H1 (cell line): Measurements from ENCODE around the gene SPC25. TPM values are rescaled to one million over a fixed set of nuclear protein-coding genes. Genes with fewer than 3 reads are reported as not detected.

Experiments used
- CTCF ChIA-PET: fragments of 300-600 bp; sonication (Branson Sonifier 250); formaldehyde crosslinking; loops from one replicate; lab custom pipeline; 2021; ENCODE audit not compliant: partially characterized antibody; lab: Charles Lee
- POLR2A ChIA-PET: fragments of 300-600 bp; sonication (Branson Sonifier 250); formaldehyde crosslinking; loops from one replicate; lab custom pipeline; 2021; ENCODE audit warnings: inconsistent platforms; ENCODE audit not compliant: partially characterized antibody; lab: Charles Lee
- DNase-seq, 2 experiments: peaks; one replicate each; pipeline versions ENCODE4 v3.0.0 to v3.0.0-alpha.2; 2010 to 2022; ENCODE audit warnings: low spot score in 2 of 2, low read depth in 1 of 2, mixed read lengths in 1 of 2
- FAIRE-seq: peaks from 2 replicates; lab custom pipeline; 2011; peaks lifted over from hg19 to GRCh38; lab: Jason Lieb, UNC
- H2AFZ ChIP-seq: 2 replicates; pipeline ENCODE4 v1.8.1; 2012; ENCODE audit warnings: low read length, inconsistent platforms
- H2AK5ac ChIP-seq: 2 replicates; pipeline ENCODE4 v1.6.1; 2013; ENCODE audit warnings: low read depth, low read length
- H2BK120ac ChIP-seq: replicated peaks from 2 replicates; pipeline ENCODE3; 2013; ENCODE audit warnings: low read depth, low read length, inconsistent platforms
- H2BK12ac ChIP-seq: 2 replicates; pipeline ENCODE4 v1.6.1; 2013; ENCODE audit warnings: low read depth, low read length
- H2BK15ac ChIP-seq: 2 replicates; pipeline ENCODE4 v1.6.1; 2013; ENCODE audit warnings: low read length
- H2BK20ac ChIP-seq: 2 replicates; pipeline ENCODE4 v1.6.1; 2013; ENCODE audit warnings: low read length
- H2BK5ac ChIP-seq: 2 replicates; pipeline ENCODE4 v1.6.1; 2013; ENCODE audit warnings: low read depth, low read length
- H3K14ac ChIP-seq: 2 replicates; pipeline ENCODE4 v1.6.1; 2013; ENCODE audit warnings: inconsistent platforms; ENCODE audit not compliant: insufficient read length
- H3K18ac ChIP-seq: 2 replicates; pipeline ENCODE4 v1.6.1; 2013; ENCODE audit warnings: low read length; ENCODE audit errors: extremely low read depth
- H3K23ac ChIP-seq: 2 replicates; pipeline ENCODE4 v1.6.1; 2013; ENCODE audit warnings: inconsistent platforms; ENCODE audit not compliant: insufficient read length
- H3K23me2 ChIP-seq: 2 replicates; pipeline ENCODE4 v1.6.1; 2013; ENCODE audit warnings: low read depth, low read length
- H3K27ac ChIP-seq: 2 replicates; pipeline ENCODE4 v1.6.1; 2011; ENCODE audit warnings: low read depth, low read length, inconsistent platforms
- H3K27me3 ChIP-seq, 4 experiments: replicated peaks in 1 of 4; 1 replicate in 1 of 4; 2 replicates in 3 of 4; pipeline versions ENCODE4 v1.6.1 to v1.8.1; 2011 to 2013; ENCODE audit warnings: low read length in 3 of 4, mild to moderate bottlenecking in 3 of 4, inconsistent platforms in 2 of 4, mixed read lengths in 2 of 4, moderate library complexity in 1 of 4; ENCODE audit not compliant: control insufficient read depth in 3 of 4, insufficient read depth in 3 of 4; ENCODE audit errors: extremely low read depth in 1 of 4
- H3K36me3 ChIP-seq, 4 experiments: 2 replicates each; pipeline versions ENCODE4 v1.6.1 to v1.8.1; 2011 to 2013; ENCODE audit warnings: mild to moderate bottlenecking in 4 of 4, low read length in 3 of 4, moderate library complexity in 2 of 4, control low read depth in 1 of 4, inconsistent platforms in 1 of 4; ENCODE audit not compliant: insufficient read depth in 4 of 4, control insufficient read depth in 2 of 4
- H3K4ac ChIP-seq: replicated peaks from 2 replicates; pipeline ENCODE3; 2013; ENCODE audit warnings: low read length, low read depth, mixed read lengths, inconsistent platforms; ENCODE audit not compliant: insufficient read length
- H3K4me1 ChIP-seq, 4 experiments: replicated peaks in 1 of 4; 1 replicate in 1 of 4; 2 replicates in 3 of 4; pipeline versions ENCODE4 v1.6.1 to v1.8.1; 2011 to 2013; ENCODE audit warnings: low read length in 3 of 4, inconsistent platforms in 2 of 4, mixed read lengths in 1 of 4; ENCODE audit not compliant: insufficient read depth in 4 of 4, control insufficient read depth in 3 of 4
- H3K4me2 ChIP-seq, 2 experiments: 2 replicates each; pipeline versions ENCODE4 v1.6.1 to v1.8.1; 2011 to 2013; ENCODE audit warnings: low read depth in 2 of 2, low read length in 2 of 2, control low read depth in 1 of 2, inconsistent platforms in 1 of 2, mild to moderate bottlenecking in 1 of 2; ENCODE audit not compliant: insufficient read depth in 1 of 2
- H3K4me3 ChIP-seq, 4 experiments: fragments of 200-600, 300-600 bp in 1 of 4; sonication (generic), shearing (Covaris generic), sonication (Bioruptor Twin) in 1 of 4; 2 replicates each; pipeline versions ENCODE4 v1.5.1 to v1.8.1; 2011 to 2016; ENCODE audit warnings: low read length in 4 of 4, low read depth in 3 of 4, control low read depth in 2 of 4, inconsistent platforms in 2 of 4, mild to moderate bottlenecking in 2 of 4, mixed read lengths in 1 of 4, moderate library complexity in 1 of 4; ENCODE audit not compliant: insufficient read depth in 2 of 4; ENCODE audit errors: extremely low read depth in 1 of 4
- H3K56ac ChIP-seq: replicated peaks from 2 replicates; pipeline ENCODE3; 2013; ENCODE audit warnings: low read depth, mild to moderate bottlenecking, mixed read lengths, low read length, inconsistent platforms; ENCODE audit not compliant: insufficient read length
- H3K79me1 ChIP-seq: 2 replicates; pipeline ENCODE4 v1.6.1; 2013; ENCODE audit warnings: low read depth, low read length, control low read depth
- H3K79me2 ChIP-seq, 2 experiments: 2 replicates each; pipeline versions ENCODE4 v1.6.1 to v1.8.1; 2012 to 2013; ENCODE audit warnings: low read length in 2 of 2, mild to moderate bottlenecking in 2 of 2, inconsistent platforms in 1 of 2; ENCODE audit not compliant: insufficient read depth in 2 of 2, control insufficient read depth in 1 of 2
- H3K9ac ChIP-seq, 4 experiments: replicated peaks in 1 of 4; 1 replicate in 1 of 4; 2 replicates in 3 of 4; pipeline versions ENCODE4 v1.6.1 to v1.8.1; 2011 to 2013; ENCODE audit warnings: low read depth in 3 of 4, low read length in 3 of 4, control low read depth in 2 of 4, mild to moderate bottlenecking in 2 of 4, moderate library complexity in 2 of 4, inconsistent platforms in 1 of 4; ENCODE audit errors: extremely low read depth in 1 of 4
- H3K9me3 ChIP-seq, 2 experiments: 2 replicates each; pipeline versions ENCODE4 v1.6.1 to v1.8.1; 2012 to 2013; ENCODE audit warnings: mild to moderate bottlenecking in 2 of 2, moderate library complexity in 2 of 2, control low read depth in 1 of 2, inconsistent platforms in 1 of 2, low read depth in 1 of 2, low read length in 1 of 2, mixed read lengths in 1 of 2; ENCODE audit not compliant: insufficient read depth in 2 of 2
- H4K20me1 ChIP-seq, 2 experiments: replicated peaks in 1 of 2; 2 replicates each; pipeline versions ENCODE3 to v1.8.1; 2011 to 2013; ENCODE audit warnings: inconsistent platforms in 2 of 2, low read length in 2 of 2, mild to moderate bottlenecking in 1 of 2; ENCODE audit not compliant: insufficient read depth in 2 of 2, control insufficient read depth in 1 of 2
- H4K5ac ChIP-seq: 2 replicates; pipeline ENCODE4 v1.6.1; 2013; ENCODE audit warnings: low read length, low read depth, mixed read lengths, inconsistent platforms; ENCODE audit not compliant: insufficient read length
- H4K8ac ChIP-seq: 2 replicates; pipeline ENCODE4 v1.8.0; 2013; ENCODE audit warnings: mild to moderate bottlenecking, moderate library complexity, low read length, inconsistent platforms; ENCODE audit not compliant: insufficient read depth; ENCODE audit errors: extremely low read depth
- H4K91ac ChIP-seq: replicated peaks from 2 replicates; pipeline ENCODE3; 2013; ENCODE audit warnings: low read length, mixed read lengths, inconsistent platforms; ENCODE audit not compliant: insufficient read length
- ATF2 ChIP-seq: IDR thresholded peaks from 2 replicates; pipeline ENCODE4 v1.6.1; 2012; ENCODE audit warnings: low read length, inconsistent platforms
- CEBPB ChIP-seq: IDR thresholded peaks from 2 replicates; pipeline ENCODE4 v1.6.1; 2012; ENCODE audit warnings: low read depth, low read length
- KDM5A ChIP-seq: fragments of 200-600 bp; IDR thresholded peaks from 2 replicates; pipeline ENCODE4 v1.7.1; 2012; ENCODE audit warnings: mild to moderate bottlenecking, low read length, inconsistent platforms, mixed read lengths
- TCF12 ChIP-seq: IDR thresholded peaks from 2 replicates; pipeline ENCODE4 v1.6.1; 2011; ENCODE audit warnings: low read depth, mild to moderate bottlenecking, low read length
- ZNF274 ChIP-seq: IDR thresholded peaks from 2 replicates; pipeline ENCODE4 v1.7.0; 2012; ENCODE audit warnings: low read length, borderline replicate concordance; ENCODE audit errors: extremely low read depth
- WGBS, 2 experiments: shearing (Covaris generic) in 1 of 2; methylation state at CpG; one replicate each; pipeline versions ENCODE4 v1.1.6 to v1.1.7; 2013 to 2015; ENCODE audit warnings: low lambda C conversion rate in 2 of 2, mixed read lengths in 2 of 2, inconsistent platforms in 1 of 2, low coverage in 1 of 2, missing lambda C conversion rate in 1 of 2; ENCODE audit not compliant: insufficient replicate concordance in 2 of 2, insufficient coverage in 1 of 2, insufficient read length in 1 of 2; ENCODE audit errors: extremely low coverage in 1 of 2, missing lambda C conversion rate in 1 of 2; 5-methylcytosine and 5-hydroxymethylcytosine counted together
- polyA plus RNA-seq, 7 experiments: library from polyadenylated mRNA; depleted of rRNA in 3 of 7; stranded (reverse) in 5 of 7; unstranded in 2 of 7; fragments of >200 nt in 5 of 7; fragments of 200-250 nt in 2 of 7; gene quantifications; 1 replicate in 5 of 7; 2 replicates in 1 of 7; 4 replicates in 1 of 7; pipeline versions ENCODE4 v1.2.1 to v1.2.3, GENCODE V29; 2011 to 2013; ENCODE audit warnings: missing spikeins in 2 of 7, mixed read lengths in 2 of 7
- total RNA-seq: library from RNA; stranded (reverse); fragmentation: NEBNext Ultra II Directional; extraction: Animal tissue kit (Norgen Biotek cat#: 25700); gene quantifications from 2 replicates; pipeline ENCODE4 v1.2.1, GENCODE V29; 2021

Gene SPC25
- total and polyA plus RNA-seq, 2 of the 8 experiments (the other 6 are each of a cell fraction or from before 2014, with no cell fraction given) = 21.0 to 34.7 TPM

DNA sequence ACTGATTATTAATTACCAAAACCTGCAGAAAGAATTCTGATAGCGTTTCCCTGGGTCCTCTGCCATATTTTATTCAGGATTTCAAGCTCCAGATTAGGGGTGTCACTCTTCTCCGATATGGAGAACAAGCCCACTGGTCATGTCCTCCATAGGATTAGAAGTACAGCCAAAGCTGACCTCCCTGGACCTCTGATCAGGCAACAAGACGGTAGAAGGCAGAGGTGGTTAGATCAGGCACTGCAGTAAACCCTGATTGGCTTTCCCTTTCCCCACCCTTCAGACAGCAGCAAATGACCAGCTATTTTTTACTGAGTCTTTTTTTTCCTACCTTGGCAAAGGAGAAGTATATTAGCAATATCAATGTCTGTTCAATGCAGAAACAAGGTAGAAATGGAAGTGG lies 37.7 kb downstream of the SPC25 start:
- Histone ChIP-seq H3K27me3 (no peaks in the 10 kb centered on the region), H3K4ac (no peak overlapping the region), H2AFZ (no peak overlapping the region), H4K8ac (no peak overlapping the region), H2BK5ac (no peak overlapping the region), H3K23me2 (no peaks in the 10 kb centered on the region), H3K9me3 (no peaks in the 10 kb centered on the region), H3K79me2 (no peaks in the 10 kb centered on the region), H3K14ac (no peak overlapping the region), H3K23ac (no peak overlapping the region), H3K4me3 (no peak overlapping the region), H3K36me3 (no peaks in the 10 kb centered on the region; a peak in 1 of 8 replicates), H2BK15ac (no peak overlapping the region), H3K56ac (no peak overlapping the region), H4K5ac (no peak overlapping the region), H2AK5ac (no peak overlapping the region), H4K20me1 (no peaks in the 10 kb centered on the region), H3K27ac (no peak overlapping the region), H3K9ac (no peak overlapping the region), H4K91ac (no peak overlapping the region), H2BK12ac (no peak overlapping the region), H3K18ac (no peak overlapping the region), H2BK120ac (no peak overlapping the region), H3K4me2 (no peak overlapping the region), H2BK20ac (no peak overlapping the region), H3K4me1 (peaks cover 0 to 5% (median 0%) of the 10 kb centered on the region in 4 experiments; a peak in 1 of 7 replicates), H3K79me1 (no peaks in the 10 kb centered on the region)
- ChIA-PET CTCF (interaction anchor here (0.6 to 0.8 kb wide), 2 partner anchors 10 to 79 kb away, joined by 3 to 4 read pairs; no protein-coding TSS in a partner anchor), POLR2A (interaction anchor here (1.3 kb wide), 1 partner anchor 10 kb away, joined by 3 read pairs; no protein-coding TSS in a partner anchor)
- TF ChIP-seq CEBPB (no peak), ZNF274 (no peak), ATF2 (no peak), TCF12 (no peak), KDM5A (no peak)
- no peak for DNase-seq
- 80% methylated on average over 3 of the region's 3 CpGs; no CpG with 5 or more reads in 1 of the 2 experiments for WGBS, 2 experiments
- FAIRE-seq = no peak
